Thymus (tissue), 11 donors: ENCODE data around the gene GAL3ST2. TPM values are rescaled to one million over a fixed set of nuclear protein-coding genes. Genes with fewer than 3 reads are reported as not detected.

ENCODE experiments used
- DNase-seq, 9 donors: peaks; one replicate each; pipeline ENCODE4 v3.0.0-alpha.2; 2013; ENCODE audit warnings: low spot score in 9 of 9, low read depth in 6 of 9, missing footprints in 1 of 9
- H3K27ac ChIP-seq, 2 donors: one replicate each; pipeline ENCODE4 v1.5.1; 2013; ENCODE audit warnings: control low read depth in 1 of 2, low read depth in 1 of 2, low read length in 1 of 2, mild to moderate bottlenecking in 1 of 2, moderate library complexity in 1 of 2
- H3K27me3 ChIP-seq, 2 donors: one replicate each; pipeline ENCODE4 v1.5.1; 2013; ENCODE audit warnings: low read length in 1 of 2; ENCODE audit not compliant: control insufficient read depth in 2 of 2, insufficient read depth in 1 of 2
- H3K36me3 ChIP-seq, 2 donors: one replicate each; pipeline ENCODE4 v1.5.1; 2013; ENCODE audit warnings: low read length in 1 of 2, mild to moderate bottlenecking in 1 of 2, moderate library complexity in 1 of 2; ENCODE audit not compliant: control insufficient read depth in 2 of 2, insufficient read depth in 2 of 2
- H3K4me1 ChIP-seq, 2 donors: one replicate each; pipeline ENCODE4 v1.5.1; 2013; ENCODE audit warnings: low read length in 2 of 2; ENCODE audit not compliant: control insufficient read depth in 2 of 2, insufficient read depth in 2 of 2
- H3K4me3 ChIP-seq, 2 donors: one replicate each; pipeline ENCODE4 v1.5.1; 2013; ENCODE audit warnings: low read length in 2 of 2, control low read depth in 1 of 2, mild to moderate bottlenecking in 1 of 2
- H3K9me3 ChIP-seq, 2 donors: one replicate each; pipeline ENCODE4 v1.5.1; 2013; ENCODE audit warnings: low read length in 1 of 2, mild to moderate bottlenecking in 1 of 2; ENCODE audit not compliant: control insufficient read depth in 2 of 2, insufficient read depth in 1 of 2
- WGBS: extraction: QIAGEN DNeasy Blood & Tissue Kit; methylation state at CpG from one replicate; pipeline ENCODE4 v1.1.7; 2013; 5-methylcytosine and 5-hydroxymethylcytosine counted together
- polyA plus RNA-seq: library from polyadenylated mRNA; stranded (reverse); fragments of 200-250 nt; gene quantifications from one replicate; pipeline ENCODE4 v1.2.3, GENCODE V29; 2013
- total RNA-seq: library from RNA; stranded (reverse); fragments of 120-200 nt; gene quantifications from one replicate; pipeline ENCODE4 v1.2.4, GENCODE V29; 2013
- donor health status: healthy.

Gene GAL3ST2
- total and polyA plus RNA-seq, 2 donors: 0.02 to 0.09 TPM

GRCh38 chr2:241770936-241771285 is 5.7 kb upstream of the GAL3ST2 start:
- H3K27me3 ChIP-seq: no peaks in the 10 kb centered on the region
- WGBS: 95% methylated on average over 12 of the region's 12 CpGs
- DNase-seq: no peak
- H3K4me3 ChIP-seq: no peak overlapping the region
- H3K36me3 ChIP-seq: peaks cover 0 to 5% of the 10 kb centered on the region in 2 donors
- no peak overlapping the region for H3K27ac ChIP-seq
- no peaks in the 10 kb centered on the region for H3K9me3 ChIP-seq
- H3K4me1 ChIP-seq: peaks cover 0 to 25% of the 10 kb centered on the region in 2 donors

DNA sequence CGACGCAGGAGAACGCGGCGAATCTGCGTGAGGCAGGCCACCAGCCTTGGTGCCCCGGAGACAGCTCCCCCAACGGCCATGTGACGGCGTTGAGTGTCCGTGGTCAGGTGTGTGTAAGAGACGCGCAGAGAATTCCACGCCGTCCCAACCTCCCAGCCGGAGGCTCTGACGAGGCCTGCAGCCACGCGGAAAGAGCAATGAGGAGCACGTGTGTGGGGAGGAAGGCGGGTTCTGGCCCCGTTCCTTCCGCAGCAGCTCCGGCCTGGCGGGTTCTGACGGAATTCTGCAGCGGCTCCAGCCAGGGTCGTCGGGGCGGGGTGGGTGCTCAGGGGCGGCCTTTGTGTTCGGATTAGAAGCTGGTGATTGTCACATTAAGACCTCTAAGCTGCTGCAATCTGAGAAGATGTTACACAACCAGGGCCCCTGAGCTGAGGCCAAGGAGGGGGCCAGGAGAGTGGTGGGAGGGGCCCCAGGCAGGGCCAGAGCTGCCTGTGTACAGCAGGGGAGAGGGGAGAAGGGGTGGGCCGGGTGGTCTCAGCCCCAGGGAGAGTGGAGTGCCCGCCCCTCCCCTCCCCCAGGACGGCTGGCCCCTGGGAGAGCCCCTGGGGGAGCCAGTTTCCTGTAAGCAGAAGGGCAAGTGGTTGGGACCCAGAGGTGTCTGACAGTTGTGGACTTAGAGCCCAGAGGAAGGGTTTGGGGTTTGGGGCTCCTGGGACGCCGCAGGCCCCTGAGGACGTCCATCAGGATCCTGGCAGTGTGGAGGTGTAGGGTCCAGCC is 5.1 kb upstream of the GAL3ST2 start:
- WGBS: 90% methylated on average over 38 of the region's 38 CpGs
- Histone ChIP-seq H3K4me1 (peaks cover 0 to 25% of the 10 kb centered on the region in 2 donors), H3K27ac (peak overlapping the region in 1 of 2 donors; percentile 26), H3K27me3 (no peaks in the 10 kb centered on the region), H3K36me3 (peaks cover 0 to 5% of the 10 kb centered on the region in 2 donors), H3K9me3 (no peaks in the 10 kb centered on the region), H3K4me3 (no peak overlapping the region)
- DNase-seq: no peak

DNA sequence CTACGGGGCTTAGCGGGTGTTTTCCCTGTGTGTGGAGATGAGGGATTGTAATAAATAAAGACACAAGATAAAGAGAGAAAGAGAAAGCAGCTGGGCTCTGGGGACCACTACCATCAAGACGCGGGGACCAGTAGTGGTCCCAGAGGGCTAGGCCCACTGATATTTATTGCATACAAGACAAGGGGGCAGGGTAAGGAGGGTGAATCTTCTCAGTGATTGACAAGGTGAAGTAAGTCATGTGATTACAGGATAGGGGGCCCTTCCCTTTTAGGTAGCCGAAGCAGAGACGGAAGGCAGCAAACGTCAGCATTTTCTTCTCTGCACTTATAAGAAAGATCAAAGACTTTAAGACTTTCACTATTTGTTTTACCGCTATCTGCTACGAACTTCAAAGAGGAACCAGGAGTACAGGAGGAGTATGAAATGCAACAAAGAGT is 4.5 kb upstream of the GAL3ST2 start:
- H3K36me3 ChIP-seq: peaks cover 0 to 5% of the 10 kb centered on the region in 2 donors
- H3K27me3 ChIP-seq: no peaks in the 10 kb centered on the region
- H3K4me3 ChIP-seq: no peak overlapping the region
- H3K4me1 ChIP-seq: peaks cover 0 to 25% of the 10 kb centered on the region in 2 donors
- H3K9me3 ChIP-seq: no peaks in the 10 kb centered on the region
- H3K27ac ChIP-seq: peak overlapping the region in 1 of 2 donors; percentile 26
- WGBS: 33% methylated on average over 9 of the region's 9 CpGs
- DNase-seq: peak in 8 of 9 donors; percentile 7 to 72 (median 38)

GRCh38 chr2:241773511-241774418 is 2.9 kb upstream of the GAL3ST2 start:
- Histone ChIP-seq H3K9me3 (no peaks in the 10 kb centered on the region), H3K36me3 (no peaks in the 10 kb centered on the region), H3K4me3 (no peak overlapping the region), H3K4me1 (peaks cover 0 to 25% of the 10 kb centered on the region in 2 donors), H3K27ac (no peak overlapping the region), H3K27me3 (no peaks in the 10 kb centered on the region)
- no peak for DNase-seq
- WGBS: 92% methylated on average over 29 of the region's 29 CpGs

GRCh38 chr2:241774419-241775222 is 2.0 kb upstream of the GAL3ST2 start:
- Histone ChIP-seq H3K27ac (no peak overlapping the region), H3K4me1 (peaks cover 0 to 25% of the 10 kb centered on the region in 2 donors), H3K27me3 (no peaks in the 10 kb centered on the region), H3K9me3 (no peaks in the 10 kb centered on the region), H3K4me3 (no peak overlapping the region), H3K36me3 (no peaks in the 10 kb centered on the region)
- WGBS: 84% methylated on average over 40 of the region's 40 CpGs
- no peak for DNase-seq

DNA sequence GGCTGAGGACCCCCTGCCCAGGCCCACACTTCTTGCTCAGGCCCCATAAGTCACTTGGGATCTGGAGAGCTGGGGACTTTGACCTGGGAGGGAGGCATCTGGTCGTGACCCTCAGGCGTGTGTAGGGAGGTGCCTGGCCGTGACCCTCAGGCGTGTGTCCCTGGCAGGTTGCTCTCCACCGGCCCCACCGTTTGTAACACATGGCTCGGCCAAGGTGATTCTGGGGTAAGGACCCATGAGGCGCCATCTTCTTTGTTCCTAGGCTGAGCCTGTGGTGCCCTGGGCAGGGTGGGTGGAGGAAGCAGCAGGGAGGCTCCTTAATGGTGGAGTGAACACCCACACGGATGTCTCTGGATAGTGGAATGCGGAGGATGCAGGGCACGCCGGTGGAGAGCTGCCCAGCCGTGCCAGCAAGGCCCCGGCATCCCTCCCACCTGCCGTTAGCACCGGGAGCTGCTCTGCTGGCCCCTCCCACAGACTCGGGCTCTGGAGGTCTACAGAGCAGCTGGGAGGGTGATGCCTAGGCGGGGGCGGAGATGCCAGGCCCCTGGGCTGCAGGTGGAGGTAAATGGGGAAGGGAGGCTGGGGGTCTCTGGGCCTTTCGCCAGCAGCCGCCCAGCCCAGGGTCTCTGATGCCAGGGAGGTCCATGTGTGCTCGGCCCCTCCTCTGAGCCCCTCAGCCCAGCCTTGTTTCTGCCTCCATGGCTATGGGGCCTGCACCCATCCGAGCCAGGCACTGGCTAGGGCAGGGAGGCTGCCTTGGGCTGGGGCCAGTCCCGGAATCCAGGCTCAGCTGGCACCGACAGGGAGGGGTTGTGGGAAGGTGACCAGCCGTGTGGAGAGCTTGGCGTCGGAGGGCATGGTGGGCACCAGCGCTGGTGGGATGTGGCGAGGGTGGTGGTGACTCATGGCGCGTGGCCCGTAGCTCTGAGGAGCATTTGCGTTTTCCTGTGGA is 1.1 kb upstream of the GAL3ST2 start:
- Histone ChIP-seq H3K9me3 (peaks cover 0 to 3% of the 10 kb centered on the region in 2 donors), H3K36me3 (no peaks in the 10 kb centered on the region), H3K4me1 (peaks cover 0 to 25% of the 10 kb centered on the region in 2 donors), H3K27me3 (no peaks in the 10 kb centered on the region), H3K27ac (no peak overlapping the region), H3K4me3 (no peak overlapping the region)
- 95% methylated on average over 34 of the region's 34 CpGs for WGBS
- DNase-seq: no peak

GRCh38 chr2:241777170-241777685 is 606 bp downstream of the GAL3ST2 start:
- Histone ChIP-seq H3K27ac (no peak overlapping the region), H3K36me3 (no peaks in the 10 kb centered on the region), H3K4me1 (peaks cover 0 to 12% of the 10 kb centered on the region in 2 donors), H3K4me3 (no peak overlapping the region), H3K27me3 (no peaks in the 10 kb centered on the region), H3K9me3 (peaks cover 0 to 5% of the 10 kb centered on the region in 2 donors)
- DNase-seq: no peak
- 91% methylated on average over 22 of the region's 22 CpGs for whole genome bisulfite sequencing
